Ishikawa (cell line): ENCODE results near the gene ARHGAP26.

Experiments
- CEBPB ChIP-seq: IDR thresholded peaks from 2 replicates; pipeline ENCODE4 v1.6.1; 2012
- CREB1 ChIP-seq: IDR thresholded peaks from 2 replicates; pipeline ENCODE4 v1.6.1; 2012; ENCODE audit warnings: low read depth
- EGR1 ChIP-seq: IDR thresholded peaks from 2 replicates; pipeline ENCODE4 v1.6.1; 2012
- EP300 ChIP-seq: IDR thresholded peaks from 2 replicates; pipeline ENCODE4 v1.6.1; 2012; ENCODE audit warnings: borderline replicate concordance
- FOXM1 ChIP-seq: IDR thresholded peaks from 2 replicates; pipeline ENCODE4 v1.6.1; 2012; ENCODE audit warnings: low read depth, borderline replicate concordance
- MAX ChIP-seq: IDR thresholded peaks from 2 replicates; pipeline ENCODE4 v1.6.1; 2012
- NFIC ChIP-seq: IDR thresholded peaks from 2 replicates; pipeline ENCODE4 v1.6.1; 2012
- RAD21 ChIP-seq: IDR thresholded peaks from 2 replicates; pipeline ENCODE4 v1.6.1; 2012; ENCODE audit warnings: low read depth
- REST ChIP-seq: IDR thresholded peaks from 2 replicates; pipeline ENCODE4 v1.6.1; 2012; ENCODE audit warnings: low read depth, mild to moderate bottlenecking
- TAF1 ChIP-seq: IDR thresholded peaks from 2 replicates; pipeline ENCODE4 v1.6.1; 2012; ENCODE audit warnings: low read depth, mild to moderate bottlenecking
- TCF12 ChIP-seq: IDR thresholded peaks from 2 replicates; pipeline ENCODE4 v1.6.1; 2012; ENCODE audit warnings: low read depth
- TEAD4 ChIP-seq: IDR thresholded peaks from 2 replicates; pipeline ENCODE4 v1.6.1; 2012
- USF1 ChIP-seq: IDR thresholded peaks from 2 replicates; pipeline ENCODE4 v1.6.1; 2012
- YY1 ChIP-seq: IDR thresholded peaks from 2 replicates; pipeline ENCODE4 v1.6.1; 2012; ENCODE audit warnings: low read depth
- ZBTB7A ChIP-seq: IDR thresholded peaks from 2 replicates; pipeline ENCODE4 v1.6.1; 2012; ENCODE audit warnings: low read depth

Gene ARHGAP26

GRCh38 chr5:143121135-143121475 lies 350.9 kb downstream of the ARHGAP26 start:
- TF ChIP-seq TCF12 (no peak), TAF1 (no peak), EGR1 (no peak), RAD21 (no peak), USF1 (no peak), YY1 (no peak), FOXM1 (no peak), MAX (no peak), NFIC (no peak), REST (no peak), CREB1 (no peak), ZBTB7A (no peak), TEAD4 (no peak), EP300 (no peak), CEBPB (no peak)

GRCh38 chr5:143124593-143124992 lies 354.4 kb downstream of the ARHGAP26 start:
- TF ChIP-seq FOXM1 (no peak), CREB1 (no peak), TAF1 (no peak), REST (no peak), MAX (no peak), USF1 (no peak), EP300 (no peak)

- TF ChIP-seq TCF12 (no peak), YY1 (no peak), MAX (no peak), CEBPB (no peak), TEAD4 (no peak), USF1 (no peak), EGR1 (no peak), CREB1 (no peak), RAD21 (no peak), EP300 (no peak)
These were observed 356.2 kb downstream of the ARHGAP26 start for GRCh38 chr5:143126174-143127019.

GRCh38 chr5:143128412-143129071 lies 358.4 kb downstream of the ARHGAP26 start:
- TF ChIP-seq NFIC (no peak), USF1 (no peak), ZBTB7A (no peak), RAD21 (no peak), FOXM1 (no peak), CEBPB (no peak), YY1 (no peak), MAX (no peak), TAF1 (no peak), REST (no peak), TCF12 (no peak)
